Stimulated activated CD8-positive, alpha-beta memory T cell treated with anti-CD3 and anti-CD28 coated beads, Interleukin-4, amount 100 ng/mL, for 1 hour (primary cell): ENCODE results near the gene GLS.
"Not testable (repeated sequence)": the region's sequence is repeated elsewhere in the genome, so short reads cannot be mapped to it uniquely, and the experiment has no call there.

Experiments
- DNase-seq, 2 donors: peaks; one replicate each; pipeline ENCODE4 v3.0.0-alpha.2; 2020; ENCODE audit warnings: low read depth in 2 of 2, low spot score in 1 of 2

Gene GLS

DNA sequence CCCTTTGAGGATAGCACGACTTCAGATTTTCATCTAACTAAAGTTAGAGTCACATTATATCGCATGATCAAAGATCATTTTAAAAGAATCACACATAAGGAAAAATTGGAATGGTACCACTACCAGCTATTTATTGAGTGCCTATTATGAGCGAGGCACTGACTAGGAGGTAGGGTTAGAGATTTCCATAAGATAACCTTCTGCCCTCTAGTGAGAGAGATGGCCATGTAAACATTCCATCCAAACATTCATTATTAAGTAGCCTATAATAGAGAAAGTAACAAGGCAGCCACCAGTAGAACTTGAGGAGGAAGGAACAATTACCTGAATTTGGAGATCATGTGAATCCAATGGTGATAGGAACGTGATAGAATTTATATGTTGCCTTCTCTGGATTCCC, 25.4 kb upstream of the GLS start:
- no peak for DNase-seq

DNA sequence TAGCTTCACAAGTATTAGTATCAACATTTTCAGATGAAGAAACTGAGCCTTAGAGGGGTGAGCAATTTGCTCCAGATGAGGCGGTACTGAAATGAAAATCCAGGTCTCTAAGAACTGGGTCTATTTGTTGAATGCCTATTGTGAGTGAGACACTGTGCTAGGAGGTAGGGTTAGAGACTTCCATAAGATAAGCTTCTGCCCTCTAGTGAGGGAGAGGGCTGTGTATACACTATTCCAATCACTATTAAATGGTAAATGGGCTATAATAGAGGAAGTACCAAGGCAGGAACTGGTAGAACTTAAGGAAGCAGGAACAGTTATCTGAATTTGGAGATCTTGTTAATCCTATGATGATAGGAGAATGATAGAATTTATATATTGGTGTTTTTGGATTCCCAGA, 23.6 kb upstream of the GLS start:
- DNase-seq, result no peak

DNA sequence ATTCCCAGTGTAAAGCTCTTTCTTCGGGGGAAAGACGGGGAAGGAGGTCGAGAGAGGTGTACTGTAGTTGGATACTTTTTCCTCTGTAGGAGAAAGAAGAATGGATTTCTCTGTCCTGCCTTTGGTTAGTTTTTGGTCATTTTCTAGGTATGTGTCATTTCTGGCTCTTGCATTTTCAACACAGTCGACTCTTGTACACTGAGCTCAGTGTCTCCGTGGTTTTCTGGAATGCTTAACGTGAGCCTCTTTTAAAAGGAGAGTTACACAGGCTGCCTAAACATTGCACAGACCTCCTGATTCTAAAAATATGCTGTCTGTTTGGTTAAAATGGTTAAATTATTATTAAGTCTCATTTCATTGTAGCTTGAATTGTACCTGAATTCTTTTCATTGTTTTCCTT, 21.8 kb upstream of the GLS start:
- no peak for DNase-seq

DNA sequence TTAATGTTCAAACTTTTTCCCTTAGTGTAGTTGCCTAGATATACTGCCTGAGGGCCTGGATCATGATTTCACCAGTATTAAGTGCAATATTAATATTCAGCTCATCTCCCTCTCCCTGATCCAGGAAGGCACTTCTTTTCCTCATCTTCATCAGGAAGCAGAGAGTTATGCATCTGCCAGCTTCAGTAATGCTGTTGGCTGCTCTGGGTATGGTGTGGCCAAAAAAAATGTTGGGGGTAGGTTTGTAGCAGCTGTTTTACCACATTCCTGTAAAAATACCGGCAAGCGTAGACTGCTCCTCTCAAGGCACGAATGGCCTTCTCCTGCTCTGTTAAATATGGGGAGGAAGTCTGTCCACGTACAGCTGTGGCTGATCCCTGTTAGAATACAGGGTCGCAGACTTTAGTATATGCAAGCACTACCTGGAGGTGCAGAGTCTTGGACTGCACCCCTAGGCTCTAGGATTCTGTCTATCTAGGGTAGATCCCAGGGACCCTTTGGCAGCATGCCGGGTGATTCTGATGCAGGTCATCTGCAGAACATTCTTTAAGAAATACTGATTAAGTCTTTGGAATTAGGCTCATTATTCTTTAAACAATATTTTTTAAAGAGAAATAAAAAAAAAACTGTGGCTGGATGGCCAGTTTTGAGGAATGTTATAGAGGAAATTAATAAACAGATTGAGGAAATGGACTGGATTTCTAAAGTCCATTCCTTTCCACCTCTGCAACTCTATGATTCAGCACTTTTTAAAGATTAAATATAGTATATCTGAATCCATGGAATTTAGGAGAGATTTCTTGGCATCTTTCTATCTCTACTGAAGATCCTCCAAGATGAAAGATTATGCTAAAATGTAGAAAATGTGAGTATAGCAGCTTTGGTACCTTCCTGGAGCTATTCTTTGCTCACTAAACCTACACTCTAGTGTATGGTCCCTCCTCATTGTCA, 21.0 kb upstream of the GLS start:
- no peak for DNase-seq

DNA sequence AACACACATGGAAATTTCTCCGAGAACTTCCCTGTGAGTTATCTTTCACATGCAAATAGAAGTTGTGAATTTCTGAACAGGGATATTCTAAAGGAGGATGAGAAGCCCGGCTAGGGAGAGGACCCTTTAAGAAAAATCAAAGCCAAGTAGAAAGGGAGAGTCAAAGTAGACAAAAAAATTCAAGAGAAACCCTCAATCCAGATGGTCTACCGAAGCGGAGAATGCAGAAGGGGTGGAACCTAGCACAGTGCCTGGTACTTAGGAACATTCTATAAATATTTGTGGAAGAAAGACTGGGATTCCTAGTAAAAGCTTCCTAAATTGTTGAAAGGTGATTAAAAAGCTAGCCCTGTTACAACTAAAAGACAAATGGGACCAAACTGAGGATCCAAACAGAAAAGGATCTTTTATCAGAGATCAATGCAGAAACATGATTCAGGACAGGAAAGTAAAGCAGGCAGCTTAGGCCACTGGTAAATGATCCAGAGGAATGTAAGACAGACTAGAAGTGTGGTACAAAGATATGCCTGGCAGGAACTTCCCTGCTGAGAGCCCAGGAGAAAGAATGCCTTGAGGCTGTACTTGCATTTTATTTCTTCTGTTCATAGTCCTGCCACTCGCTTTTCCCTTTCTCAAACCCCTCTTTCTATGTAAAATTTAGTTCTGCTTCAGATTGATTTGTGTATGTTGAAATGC, 19.5 kb upstream of the GLS start:
- no peak for DNase-seq

DNA sequence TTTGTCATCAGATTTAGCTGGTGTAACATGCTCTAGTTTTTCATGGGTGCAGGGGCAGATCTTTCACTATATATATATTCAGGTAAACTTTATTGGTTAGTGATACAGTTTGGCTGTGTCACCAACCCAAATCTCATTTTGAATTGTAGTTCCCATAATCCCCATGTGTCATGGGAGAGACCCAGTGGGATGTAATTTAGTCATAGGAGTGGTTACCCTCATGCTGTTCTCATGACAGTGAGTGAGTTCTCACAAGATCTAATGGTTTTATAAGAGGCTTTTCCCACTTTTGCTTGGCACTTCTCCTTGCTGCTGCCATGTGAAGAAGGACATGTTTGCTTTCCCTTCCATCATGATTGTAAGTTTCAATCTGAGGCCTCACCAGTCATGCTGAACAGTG, 18.5 kb upstream of the GLS start:
- not testable (repeated sequence) for DNase-seq

DNA sequence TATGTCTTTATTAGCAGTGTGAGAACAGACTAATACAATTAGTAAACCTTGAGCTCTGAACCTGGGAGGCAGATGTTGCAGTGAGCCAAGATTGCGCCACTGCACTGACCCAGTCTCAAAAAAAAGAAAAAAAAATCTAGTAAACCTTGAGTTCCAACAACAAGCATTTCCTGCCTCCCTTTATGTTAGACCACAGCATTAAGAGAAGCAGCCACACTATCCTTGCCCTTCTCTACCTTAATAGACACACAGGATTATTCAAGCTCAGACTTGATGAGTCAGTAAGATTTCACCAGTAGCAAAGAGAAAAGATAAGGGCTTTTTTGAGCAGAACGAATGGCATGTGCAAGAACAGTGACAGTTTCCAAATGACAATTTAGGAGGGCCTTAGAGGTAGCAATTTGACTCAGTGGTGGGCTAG, 18.0 kb upstream of the GLS start:
- no peak for DNase-seq

DNA sequence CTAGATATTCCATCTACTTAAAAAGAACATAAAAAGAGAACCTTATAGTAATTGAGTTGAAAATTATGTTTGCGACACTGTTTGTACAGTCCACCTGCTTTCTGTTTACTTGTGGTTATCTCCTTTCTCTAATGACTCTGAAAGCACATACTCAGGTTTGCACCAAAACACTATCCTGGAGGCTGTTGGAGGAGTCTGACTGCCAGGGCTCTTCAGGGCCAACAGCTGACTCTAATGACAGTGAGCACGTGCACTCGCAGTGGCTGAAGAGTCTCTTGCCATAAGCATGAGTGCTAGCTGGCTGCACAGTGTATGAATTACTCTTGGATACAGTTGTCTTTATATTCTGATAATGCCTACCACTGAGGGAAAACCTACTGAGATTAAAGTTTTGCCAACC, 16.7 kb upstream of the GLS start:
- DNase-seq, result no peak

DNA sequence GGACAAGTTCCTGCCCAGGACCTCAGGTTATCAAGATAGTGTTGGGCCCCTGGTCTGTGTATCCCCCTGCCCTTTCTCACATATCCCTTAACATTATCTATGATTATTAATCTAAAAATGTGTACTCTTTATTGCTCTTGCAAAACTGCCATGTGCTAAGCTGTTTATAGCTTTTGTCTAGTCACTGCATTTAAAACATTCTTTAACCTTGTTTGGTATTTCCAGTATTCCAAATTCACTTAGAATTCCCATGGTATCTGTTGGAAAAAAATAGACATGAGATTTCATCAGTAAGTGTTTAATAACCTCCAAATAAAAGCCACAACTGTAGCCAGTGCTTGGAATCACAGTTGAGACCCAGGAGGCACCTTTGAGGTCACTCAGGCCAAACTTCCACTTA, 16.2 kb upstream of the GLS start:
- no peak for DNase-seq

DNA sequence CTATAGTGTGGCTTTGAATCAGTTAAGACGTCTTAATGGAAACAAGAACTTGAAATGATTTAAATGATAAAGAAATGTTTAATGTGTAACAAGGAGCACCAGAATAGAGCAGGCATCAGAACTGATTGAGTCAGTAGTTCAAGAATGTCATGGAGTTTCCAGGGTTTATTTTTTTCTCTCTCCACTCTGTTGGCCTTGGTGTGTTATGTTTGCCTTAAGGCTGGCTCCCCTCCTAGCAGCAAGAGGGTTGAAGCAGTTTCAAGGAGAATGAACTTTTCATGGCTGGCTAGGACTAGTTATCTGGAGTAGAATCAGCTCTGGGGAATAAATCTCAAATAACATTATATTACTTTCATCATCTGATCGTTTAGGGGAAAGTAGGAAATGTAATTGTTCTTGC, 13.4 kb upstream of the GLS start:
- no peak for DNase-seq

DNA sequence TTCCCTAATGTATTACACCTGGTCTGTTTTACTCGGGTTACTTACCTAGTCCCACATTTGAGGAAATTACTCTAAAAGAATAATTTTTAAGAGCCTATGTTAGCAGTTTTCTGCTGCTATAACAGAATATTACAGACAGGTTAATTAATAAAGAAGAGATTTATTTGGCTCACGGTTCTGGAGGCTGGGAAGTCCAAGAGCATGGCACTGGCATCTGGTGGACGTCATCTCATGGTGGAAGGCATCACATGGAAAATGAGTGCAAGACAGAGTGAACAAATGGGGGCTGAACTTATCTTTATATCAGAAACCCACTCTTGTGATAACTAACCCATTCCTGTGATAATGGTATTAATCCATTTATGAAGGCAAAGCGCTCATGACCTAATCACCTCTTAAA, 12.8 kb upstream of the GLS start:
- DNase-seq, result no peak

DNA sequence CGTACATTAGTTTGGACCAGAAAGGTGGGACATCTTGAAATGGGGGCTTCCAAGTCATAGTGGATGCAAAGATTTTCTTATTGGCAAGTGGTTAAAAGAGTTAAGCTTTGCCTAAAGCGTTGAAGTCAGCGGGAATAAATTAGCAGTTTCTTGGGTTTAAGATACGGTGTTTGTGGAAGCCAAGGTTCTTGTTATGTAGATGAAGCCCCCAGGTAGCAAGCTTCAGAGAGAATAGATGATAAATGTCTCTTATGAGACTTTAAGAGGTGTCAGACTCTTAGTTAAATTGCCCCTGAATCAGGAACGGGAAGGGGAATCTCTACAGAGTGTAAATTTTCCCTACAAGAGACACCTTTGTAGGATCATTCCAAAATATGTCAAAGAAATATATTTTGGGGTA, 10.9 kb upstream of the GLS start:
- DNase-seq, result no peak

DNA sequence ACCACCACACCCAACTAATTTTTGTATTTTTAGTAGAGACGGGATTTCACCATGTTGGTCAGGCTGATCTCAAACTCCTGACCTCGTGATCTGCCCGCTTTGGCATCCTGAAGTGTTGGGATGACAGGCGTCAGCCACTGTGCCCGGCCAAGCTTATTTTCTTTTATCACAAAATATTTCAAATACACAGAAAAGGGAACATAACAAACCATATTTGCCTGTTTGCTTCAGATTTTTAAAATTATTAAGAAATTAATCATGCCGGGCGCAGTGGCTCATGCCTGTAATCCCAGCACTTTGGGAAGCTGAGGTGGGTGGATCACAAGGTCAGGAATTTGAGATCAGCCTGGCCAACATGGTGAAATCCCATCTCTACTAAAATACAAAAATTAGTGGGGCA, 7.2 kb upstream of the GLS start:
- not testable (repeated sequence) for DNase-seq

DNA sequence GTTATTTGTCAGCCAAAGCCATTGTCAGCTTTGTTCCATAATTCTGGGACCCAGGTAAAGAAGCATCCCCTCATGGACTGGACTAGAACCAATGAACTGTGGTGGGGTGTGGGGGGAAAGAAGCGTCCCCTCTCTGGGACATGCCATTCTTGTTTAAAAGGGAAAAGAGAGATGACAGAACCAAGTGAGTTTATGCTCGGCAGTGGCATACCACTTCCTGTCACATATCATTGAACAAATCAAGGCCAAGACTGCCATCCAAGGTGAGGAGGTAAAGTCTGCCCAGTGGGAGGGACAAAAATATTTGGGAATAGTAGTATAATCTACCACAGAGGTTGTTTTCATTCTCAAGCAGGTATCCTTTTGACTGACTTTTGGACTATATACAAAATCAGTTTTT, 4.7 kb upstream of the GLS start:
- DNase-seq, result no peak

DNA sequence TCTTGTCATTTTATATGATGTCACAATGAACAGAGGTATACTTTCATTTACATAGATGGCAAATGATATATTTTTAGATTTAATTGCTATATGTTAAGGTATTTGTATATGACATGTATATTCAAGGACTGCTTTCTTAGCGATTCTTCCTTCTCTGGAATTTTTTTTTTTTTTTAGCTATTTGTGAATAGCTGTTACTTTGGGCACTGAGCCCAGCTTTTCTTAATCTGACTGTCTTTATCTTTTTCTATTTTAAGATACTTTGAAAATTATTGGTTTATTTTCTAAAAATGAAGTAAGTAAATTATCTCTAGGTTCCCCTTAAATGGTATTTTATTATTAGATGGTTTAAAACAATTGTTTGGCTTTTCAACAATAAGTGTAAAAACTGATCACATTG, 4.0 kb upstream of the GLS start:
- no peak for DNase-seq

DNA sequence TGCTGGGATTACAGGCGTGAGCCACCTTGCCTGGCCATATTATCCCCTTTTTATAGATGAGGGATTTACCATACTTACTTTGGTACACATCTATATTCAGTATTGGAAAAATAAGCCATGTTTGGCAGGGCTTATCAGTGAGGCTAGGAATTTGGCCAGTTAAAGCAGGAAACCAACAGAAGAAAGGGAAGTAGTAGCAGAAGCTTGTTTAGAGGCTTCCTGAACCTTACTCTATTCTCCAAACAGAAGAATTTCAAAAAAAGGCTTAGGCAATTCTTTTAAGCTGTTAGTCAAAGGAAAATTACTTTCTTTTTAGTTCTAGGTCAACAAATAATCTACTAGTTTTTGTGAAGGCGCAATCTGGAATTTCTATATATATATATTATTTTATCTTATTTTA, 3.2 kb upstream of the GLS start:
- DNase-seq, result no peak

DNA sequence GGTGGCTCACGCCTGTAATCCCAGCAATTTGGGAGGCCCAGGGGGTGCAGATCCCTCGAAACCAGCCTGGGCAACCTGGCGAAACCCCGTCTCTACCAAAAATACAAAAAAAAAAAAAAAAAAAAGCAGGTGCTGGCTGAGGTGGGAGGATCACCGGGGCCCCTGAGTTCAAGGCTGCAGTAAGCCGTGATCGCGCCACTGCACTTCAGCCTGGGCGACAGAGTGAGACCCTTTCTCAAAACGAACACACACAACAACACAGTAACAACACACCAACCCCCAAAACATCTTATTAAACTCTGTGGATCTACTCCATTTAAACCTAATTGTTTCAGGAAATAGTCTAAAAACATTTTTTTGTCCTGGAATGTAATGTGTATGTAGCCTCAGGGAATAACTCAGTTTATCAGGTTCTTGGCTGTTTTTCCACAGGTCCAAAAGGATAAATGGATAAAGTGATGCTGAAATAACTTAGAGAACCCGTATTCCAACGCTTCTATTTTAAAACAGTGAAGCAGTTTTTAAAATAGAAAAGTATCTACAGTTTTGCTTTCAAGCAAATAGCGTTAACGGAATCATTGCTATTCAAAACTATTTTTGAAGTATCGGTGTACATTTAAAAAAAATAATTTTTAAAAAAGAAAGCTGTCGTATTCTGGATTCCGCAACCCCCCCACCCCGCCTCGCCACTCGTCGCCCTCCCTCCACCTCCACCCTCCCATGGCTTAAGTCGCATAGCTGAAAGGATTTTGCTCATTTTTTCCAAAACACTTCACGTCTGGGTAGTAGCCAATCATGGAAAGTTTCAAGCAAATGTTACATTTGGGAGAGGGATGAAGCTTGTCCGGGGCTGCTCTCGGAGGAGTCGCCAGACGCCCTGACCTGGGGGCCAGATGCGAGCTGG, 895 bp upstream of the GLS start:
- peak in 1 of 2 donors; percentile 27 for DNase-seq

DNA sequence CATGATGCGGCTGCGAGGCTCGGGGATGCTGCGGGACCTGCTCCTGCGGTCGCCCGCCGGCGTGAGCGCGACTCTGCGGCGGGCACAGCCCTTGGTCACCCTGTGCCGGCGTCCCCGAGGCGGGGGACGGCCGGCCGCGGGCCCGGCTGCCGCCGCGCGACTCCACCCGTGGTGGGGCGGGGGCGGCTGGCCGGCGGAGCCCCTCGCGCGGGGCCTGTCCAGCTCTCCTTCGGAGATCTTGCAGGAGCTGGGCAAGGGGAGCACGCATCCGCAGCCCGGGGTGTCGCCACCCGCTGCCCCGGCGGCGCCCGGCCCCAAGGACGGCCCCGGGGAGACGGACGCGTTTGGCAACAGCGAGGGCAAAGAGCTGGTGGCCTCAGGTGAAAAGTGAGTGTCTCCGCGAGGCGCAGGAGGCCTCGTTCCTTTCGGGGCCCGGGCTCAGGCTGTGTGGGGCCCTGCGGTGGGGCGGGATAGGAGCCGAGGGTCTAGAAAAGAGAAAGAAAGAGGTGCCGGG, 520 bp downstream of the GLS start:
- DNase-seq, result no peak

DNA sequence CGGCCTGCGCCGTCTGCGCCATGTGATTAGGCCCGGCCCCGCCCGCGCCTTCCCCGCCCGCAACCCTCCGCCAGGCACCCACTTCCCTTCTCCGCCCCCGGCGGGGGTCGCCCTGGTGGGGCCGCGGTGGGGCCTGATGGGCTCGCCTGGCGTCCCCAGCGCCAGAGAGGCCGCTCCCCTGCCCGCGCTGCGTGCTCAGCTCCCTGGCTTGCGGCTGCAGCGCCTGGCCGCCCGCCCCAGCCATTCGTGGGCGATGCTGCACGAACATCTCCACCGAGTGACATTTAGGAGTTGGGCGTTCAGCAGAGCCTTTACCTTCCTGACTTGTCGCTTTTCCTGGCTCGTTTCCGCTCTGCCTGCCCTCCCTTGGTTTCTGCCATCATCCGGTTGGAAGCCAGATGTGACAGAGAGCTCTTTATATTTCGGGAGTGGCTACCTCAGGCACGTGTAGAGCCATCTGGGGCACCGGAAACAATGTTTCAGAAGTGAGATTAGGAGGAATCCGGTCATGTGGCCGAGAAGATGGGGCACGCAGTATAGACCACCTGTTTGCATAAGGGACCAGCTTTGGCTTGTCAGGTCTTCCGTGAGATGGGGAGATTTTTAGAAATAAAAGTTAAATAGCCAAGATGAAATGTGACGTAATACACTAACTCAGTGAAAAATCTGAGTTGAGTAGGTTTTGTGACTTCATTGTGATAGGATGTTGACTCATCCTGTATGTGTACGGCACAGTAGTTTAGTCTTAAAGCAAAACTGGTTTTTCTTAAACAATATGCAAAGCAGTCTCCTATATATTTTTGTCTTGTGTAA, 1.2 kb downstream of the GLS start:
- peak; percentile 49 to 52 for DNase-seq

DNA sequence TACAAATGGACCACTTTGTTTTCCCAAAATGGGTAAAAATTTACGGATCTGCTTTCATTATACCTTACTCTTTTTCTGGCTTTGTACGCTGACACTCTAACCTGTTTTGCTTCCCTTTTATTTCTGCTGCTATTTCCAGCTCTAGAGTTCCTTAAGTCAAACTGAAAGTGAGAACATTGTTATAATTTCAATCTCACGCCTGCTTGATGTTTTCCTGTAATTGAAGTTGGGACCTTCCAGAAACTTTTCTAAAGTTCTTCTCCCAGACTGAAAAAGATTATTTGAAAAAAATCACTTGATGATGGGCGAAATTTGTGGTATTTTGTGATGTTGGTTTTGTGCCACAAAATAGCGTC, 1.8 kb downstream of the GLS start:
- DNase-seq, result no peak
